IPS-11a (cell line): Measurements from ENCODE around the gene CPEB3.
A peak's percentile ranks its signal among the peaks of the same experiment; 100 is the strongest.

ENCODE experiments used
- H3K4me3 ChIP-seq: one replicate; pipeline ENCODE4 v1.5.1; 2013; ENCODE audit warnings: low read depth, low read length, control low read depth

CPEB3 gene

DNA sequence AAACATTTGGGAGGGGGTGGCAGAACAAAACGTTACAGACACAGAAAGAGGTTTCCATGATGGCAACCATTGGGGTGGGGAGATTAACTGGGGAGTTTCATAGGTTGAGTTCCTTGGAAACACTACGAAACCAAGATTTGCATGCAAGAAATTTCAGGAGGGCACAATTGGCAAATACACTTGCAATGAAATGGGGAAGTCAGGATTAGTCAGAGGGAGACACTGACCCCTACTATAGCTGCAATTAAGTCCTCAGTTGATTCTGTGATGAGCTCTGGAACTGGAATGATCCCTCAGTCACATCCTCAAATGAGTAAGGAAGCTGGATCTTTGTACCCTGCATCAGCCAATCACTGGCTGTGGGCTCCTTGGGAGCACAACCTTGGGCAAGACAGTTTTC lies 22.1 kb downstream of the CPEB3 start:
- no peak overlapping the region for H3K4me3 ChIP-seq

DNA sequence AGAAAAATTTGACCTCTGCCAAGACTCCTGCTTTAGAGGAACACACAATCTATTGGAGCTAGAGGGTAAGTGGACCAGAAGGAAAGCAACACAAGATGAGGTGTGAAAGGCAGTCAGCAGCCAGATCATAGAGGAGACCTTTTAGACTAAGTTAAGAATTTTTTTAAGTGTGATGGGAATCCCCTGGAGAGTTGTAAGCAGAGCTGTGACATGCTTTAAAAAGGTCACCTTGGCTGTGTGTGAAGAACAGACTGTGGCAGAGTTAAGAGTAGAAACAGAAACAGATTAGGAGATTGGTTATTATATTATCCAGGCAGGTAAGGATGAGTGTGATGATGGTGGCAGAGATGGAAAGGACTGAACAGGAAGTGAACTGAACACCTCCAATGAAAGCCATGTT lies 23.5 kb downstream of the CPEB3 start:
- no peak overlapping the region for H3K4me3 ChIP-seq

DNA sequence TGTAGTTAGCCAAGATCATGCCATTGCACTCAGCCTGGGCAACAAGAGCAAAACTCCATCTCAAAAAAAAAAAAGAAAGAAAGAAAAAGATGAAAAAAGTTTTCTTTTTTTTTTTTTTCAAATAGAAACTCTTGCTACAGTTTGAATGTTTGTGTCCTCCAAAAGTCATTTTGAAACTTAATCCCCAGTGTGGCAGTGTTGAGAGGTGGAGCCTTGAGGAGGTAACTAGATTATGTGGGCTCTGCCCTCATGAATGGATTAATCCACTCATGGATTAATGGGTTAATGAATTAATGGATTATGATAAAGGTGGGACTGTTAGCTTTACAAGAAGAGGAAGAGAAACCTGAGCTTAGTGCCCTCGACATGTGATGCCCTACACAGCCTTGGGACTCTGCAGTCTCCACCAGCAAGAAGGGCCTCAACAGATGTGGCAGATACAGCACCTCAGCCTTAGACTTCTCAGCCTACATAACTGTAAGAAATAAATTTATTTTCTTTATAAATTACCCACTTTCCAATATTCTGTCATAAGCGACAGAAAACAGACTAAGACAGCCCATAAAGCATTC lies 25.1 kb downstream of the CPEB3 start:
- no peak overlapping the region for H3K4me3 ChIP-seq

DNA sequence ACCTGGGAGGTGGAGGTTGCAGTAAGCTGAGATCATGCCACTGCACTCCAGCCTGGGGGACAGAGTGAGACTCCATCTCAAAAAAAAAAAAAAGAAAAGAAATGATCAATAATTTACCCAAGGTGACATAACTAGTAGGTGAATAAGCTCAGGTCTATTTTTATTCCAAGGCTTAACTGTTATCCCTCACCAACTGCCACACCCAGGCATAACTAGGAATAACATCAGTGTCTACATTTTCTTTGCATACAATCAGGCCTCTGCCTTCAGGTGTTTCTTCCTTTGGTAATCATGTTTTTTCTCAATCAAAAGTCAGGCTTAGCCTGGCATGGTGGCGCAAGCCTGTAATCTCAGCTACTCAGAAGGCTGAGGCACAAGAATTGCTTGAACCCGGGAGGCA lies 26.6 kb downstream of the CPEB3 start:
- no peak overlapping the region for H3K4me3 ChIP-seq

DNA sequence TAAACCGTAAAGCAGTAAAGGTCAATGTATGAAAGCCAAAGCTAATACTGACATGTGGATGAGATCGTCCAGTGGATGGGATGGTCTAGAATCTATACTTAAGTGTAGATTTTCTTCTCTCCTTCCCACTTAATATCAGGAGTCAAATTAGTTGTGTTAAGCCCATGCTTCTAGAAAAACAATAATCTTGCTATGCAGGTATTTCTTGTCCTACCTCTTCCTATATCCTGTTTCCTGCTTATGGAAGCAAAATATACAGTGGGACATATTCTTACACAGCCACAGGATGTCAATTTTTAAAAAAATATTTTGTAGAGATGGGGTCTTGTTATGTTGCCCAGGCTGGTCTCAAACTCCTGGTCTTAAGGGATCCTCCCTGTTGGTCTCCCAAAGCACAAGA lies 27.5 kb downstream of the CPEB3 start:
- no peak overlapping the region for H3K4me3 ChIP-seq

DNA sequence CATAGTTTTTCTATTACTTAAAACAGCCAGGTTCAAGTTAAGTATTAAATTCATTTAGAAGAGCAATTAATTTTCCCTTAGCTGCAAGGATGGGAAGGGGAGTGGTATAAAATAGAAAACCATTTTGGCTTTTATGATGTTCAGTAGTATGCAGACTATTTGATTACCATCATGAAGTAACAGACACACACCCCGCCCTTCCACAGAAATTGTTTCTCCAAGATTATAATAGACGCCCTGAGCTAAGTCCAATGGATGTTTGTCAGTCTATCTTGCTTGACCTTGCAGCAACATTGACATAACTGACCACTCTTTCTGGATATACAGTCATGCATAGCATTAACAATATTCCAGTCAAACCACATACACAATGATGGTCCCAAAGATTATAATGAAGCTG lies 42.3 kb downstream of the CPEB3 start:
- no peak overlapping the region for H3K4me3 ChIP-seq

DNA sequence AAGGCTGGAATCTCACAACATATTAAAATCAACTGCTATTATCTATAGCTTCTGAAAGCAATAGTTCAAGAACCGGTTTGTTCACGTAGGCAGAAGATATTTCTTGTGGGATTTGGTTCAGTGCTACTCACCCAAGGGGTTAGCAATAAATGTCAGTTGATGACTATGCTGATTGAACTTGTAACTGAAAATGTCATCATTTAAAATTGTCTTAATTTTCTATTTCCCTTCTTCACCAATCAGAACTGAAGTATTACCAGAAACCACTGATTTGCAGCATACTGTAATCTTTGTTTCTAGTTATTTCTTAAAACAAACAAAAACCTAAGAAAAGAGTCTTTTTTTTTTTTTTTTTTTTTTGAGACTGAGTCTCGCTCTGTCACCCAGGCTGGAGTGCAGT lies 46.1 kb downstream of the CPEB3 start:
- H3K4me3 ChIP-seq: no peak overlapping the region

DNA sequence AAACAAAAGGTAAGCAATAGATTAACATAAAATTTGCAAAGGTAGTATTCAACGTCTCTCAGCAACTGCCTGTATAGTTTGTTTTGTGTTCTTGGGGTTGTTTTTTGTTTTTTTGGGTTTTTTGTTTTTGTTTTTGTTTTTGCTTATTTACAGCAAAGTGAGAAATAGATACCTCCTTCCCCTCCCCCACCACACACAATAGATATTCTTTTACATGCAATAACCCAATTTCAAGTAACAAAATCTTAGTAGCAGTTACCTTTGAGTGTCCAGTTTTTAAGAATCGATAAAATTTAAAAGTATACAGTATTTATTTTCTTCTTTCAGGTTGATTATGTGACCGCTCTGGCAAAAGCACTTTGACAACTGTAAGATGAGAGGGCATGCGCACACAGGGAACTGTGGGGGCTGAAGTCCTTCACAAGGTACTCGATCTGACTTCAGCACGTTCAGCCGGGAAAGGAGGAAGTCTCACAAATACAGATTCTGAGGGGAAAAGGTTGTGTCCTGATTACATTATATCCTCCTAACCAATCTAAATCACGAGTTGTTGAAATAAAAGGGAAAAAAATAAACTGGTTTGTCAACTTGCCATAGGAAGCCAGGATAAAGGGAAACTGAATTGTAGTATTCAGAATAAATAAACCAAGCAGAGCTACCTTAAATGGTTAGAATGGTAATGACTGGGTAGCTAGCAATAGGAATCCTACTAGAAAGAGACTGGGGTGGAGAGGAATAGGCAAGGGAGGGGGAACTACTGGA lies 47.8 kb downstream of the CPEB3 start:
- H3K4me3 ChIP-seq: peak overlapping the region; percentile 2

DNA sequence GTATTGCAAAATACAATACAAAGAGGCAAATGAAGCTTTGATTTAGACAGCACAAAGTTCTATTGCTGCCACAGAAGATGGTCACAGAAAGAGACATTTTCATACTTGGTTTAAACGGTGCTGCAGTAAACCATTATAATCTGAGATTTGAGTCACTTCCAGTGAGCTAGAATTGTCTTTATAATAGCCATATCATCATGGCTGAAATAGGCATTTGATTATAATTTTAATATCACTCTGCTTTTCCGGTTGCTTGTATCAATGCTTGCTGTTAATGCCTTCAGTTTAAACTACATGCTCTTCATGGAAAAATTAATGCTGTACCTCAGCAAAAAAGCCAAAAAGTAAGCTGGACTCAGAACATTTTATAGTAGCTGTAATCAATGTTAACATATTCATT lies 48.5 kb downstream of the CPEB3 start:
- no peak overlapping the region for H3K4me3 ChIP-seq

DNA sequence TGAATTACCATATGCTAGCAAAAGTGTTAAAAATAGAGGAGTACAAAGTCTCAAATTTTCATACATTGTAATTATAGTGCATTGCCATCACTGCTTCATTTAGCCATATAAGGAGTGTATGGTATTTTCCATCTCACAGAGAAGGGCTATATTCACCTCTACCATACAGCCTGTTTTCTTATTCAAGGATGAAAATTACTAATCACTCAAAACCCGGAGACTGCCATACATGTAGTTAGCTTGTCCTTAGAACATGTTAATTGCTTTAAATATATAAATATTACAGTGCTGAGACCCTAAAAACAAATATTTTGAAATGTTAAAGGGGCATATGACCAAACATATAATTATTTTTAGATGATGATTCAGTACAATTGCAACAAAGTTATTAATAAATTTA lies 49.4 kb downstream of the CPEB3 start:
- H3K4me3 ChIP-seq: no peak overlapping the region

DNA sequence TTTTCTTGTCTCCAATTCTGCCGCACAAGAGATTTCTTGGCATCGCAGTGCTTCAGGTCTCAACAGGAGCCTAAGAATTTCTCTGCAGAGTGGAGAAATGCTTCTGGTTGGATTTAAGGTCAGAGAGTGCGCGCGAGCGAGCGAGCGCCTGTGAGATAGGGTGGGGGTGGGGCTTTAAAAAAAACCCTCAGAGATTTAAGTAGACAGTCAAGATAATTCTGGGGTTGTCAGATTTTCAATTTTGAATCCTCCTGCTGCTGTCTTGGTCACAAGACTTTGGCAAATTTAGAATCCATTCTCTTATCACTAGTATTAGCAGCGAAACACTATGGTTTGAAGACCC lies 49.7 kb downstream of the CPEB3 start:
- peak overlapping the region; percentile 60 for H3K4me3 ChIP-seq

DNA sequence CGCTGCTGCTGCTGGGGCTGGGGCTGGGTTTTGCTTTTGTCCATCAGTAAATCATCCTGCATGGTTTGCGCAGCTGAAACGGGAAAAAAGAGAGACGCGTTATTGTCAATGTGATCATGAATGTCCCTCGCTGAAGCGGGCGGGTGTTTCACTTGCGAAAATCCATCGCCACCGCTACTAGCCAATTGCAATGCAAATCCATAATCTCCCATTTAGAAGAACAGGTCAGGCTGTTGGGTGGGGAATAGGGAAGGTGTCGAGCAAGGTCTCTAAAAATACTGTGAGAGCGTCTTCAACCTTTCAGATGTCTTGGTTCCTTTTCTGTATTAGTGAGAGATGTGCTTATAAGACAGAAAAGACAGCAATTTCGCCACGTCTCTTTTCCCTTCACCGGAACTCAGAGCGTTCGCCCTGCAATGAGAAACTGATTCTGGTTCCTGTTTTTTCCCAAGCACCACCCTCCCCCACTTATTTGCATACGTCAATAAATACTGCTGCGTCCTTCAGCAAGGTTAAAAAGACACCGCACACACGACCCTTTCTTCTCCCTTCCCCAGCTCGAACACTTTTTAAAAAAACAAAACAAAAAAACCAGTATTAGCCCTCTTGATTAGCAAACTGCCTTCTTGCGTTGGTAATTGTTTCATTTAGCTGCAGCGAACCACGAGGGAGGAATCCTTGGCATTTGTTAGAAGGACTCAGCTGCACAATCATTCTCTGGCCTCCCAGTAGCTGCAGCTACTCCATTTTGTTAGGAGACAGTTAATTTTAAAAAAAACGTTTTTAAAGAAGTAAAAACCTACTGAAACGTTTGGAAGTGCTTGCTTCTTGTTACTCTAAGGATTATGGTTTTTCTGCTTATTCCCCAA lies 50.4 kb downstream of the CPEB3 start:
- peak overlapping the region; percentile 60 for H3K4me3 ChIP-seq

DNA sequence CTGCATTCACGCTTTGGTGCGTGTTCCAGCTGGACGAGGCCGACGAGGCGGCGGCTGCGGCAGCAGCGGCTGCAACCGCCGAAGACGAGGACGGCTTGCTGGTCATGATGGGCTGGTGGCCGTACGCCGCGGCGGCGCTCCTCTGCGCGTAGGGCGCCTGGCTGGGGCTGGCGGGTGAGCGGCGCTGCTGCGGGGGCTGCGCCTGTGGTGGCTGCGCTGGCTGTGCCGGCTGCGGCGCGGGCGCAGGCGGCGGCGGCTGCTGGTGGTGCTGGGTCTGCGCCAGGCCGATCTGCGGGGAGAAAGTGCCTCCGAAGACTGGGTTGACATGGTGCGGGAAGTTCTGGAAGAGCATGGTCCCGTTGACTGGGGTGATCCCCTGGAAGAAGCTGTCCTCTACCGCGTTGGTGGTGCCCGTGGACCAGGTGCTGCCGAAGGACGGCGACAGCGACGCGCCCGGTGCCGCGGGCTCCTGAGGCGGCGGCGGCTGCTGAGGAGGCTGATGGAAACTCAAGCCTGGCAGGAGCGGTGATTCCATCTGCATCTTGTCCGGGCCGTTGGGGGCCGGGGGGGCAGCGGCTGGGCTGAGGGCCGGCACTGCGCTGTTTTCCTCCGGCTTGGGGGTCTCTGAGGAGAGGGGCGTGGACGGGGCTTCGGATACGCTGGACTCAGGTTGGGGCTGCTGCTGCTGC lies 51.1 kb downstream of the CPEB3 start:
- peak overlapping the region; percentile 60 for H3K4me3 ChIP-seq

DNA sequence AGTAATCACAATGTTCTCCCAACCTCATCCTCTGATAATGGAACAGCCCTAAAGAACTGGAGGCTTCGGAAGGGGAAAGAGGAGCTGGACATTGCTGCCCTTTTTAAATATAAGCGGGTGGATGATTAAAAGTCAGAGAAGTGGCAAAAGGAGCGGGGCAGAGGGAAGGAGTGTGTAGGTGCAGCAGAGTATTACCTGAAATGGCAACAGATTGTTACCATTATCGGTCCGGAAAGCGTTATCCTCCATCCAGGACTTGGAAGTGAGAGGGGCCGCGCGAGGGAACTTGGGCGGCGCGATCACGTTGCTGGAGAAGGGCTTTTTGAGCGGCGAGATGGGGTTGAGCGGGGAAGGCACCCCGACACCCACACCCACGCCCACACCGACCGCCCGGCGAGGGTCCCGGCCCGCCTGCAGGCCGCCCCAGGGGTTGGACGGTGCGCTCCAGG lies 51.7 kb downstream of the CPEB3 start:
- peak overlapping the region; percentile 60 for H3K4me3 ChIP-seq

DNA sequence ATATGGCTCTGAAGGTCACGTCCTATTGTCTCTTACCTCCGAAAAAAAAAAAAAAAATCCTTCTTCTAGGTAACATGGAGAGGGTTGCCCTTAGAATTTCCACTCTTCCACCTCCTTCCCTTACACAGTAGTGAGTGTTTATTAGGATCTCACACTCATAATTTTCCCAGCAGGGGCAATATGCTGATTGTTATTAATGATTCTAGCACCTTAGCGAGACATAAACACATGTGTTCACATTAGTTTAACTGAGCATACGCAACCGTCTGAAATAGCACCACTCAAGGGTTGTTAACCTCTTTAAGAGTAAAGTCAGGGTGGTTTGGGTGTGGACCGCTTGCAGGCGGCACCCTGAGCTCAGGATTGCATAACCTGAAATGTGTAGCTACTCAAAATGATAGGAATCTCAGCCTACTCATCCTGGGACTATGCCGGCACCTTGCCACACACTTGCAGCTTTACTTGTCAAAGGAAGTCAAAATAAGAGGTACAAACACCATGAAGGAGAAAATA lies 52.2 kb downstream of the CPEB3 start:
- no peak overlapping the region for H3K4me3 ChIP-seq

DNA sequence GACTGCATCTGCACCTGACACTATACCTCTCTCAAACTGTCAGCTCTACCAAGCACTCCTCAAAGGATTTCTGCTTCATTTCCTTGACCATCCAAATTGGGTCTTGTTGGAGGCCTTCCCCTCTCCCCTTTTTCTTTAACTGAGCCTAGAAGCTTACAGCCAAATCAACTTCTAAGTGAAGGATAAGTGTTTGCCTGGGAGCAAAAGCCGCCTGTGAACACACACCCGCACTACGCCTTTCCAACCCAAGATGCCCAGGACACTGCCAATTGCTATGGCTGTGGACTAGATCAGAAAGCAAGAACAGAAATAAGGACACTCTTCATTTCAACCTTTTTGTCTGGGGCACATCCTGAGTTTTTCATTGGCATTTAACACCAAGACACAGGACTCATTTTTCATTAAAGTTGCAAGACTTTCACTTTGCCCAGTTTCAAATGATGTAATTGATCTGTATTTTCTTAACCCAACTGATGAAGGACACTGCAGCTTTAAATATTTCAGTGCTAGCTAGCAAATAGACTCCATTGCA lies 52.8 kb downstream of the CPEB3 start:
- H3K4me3 ChIP-seq: no peak overlapping the region

DNA sequence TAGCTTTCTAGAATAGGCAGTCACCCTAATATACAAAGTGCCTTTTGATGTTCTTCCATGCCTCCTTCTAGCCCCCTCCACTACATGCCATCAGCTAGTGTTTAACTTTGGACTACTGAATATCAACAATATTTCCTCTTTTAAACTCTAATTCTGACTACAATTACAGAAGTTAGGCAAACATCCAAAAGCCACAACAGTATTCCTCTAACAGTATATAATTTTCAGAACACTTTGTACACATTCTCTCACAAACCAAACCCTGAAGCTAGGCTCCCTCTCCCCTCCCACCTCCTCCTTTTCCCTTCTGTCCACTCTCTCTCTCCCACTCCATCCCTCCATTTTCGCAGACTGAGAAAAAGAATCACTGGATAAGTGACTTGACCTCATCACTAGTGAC lies 59.7 kb downstream of the CPEB3 start:
- no peak overlapping the region for H3K4me3 ChIP-seq

DNA sequence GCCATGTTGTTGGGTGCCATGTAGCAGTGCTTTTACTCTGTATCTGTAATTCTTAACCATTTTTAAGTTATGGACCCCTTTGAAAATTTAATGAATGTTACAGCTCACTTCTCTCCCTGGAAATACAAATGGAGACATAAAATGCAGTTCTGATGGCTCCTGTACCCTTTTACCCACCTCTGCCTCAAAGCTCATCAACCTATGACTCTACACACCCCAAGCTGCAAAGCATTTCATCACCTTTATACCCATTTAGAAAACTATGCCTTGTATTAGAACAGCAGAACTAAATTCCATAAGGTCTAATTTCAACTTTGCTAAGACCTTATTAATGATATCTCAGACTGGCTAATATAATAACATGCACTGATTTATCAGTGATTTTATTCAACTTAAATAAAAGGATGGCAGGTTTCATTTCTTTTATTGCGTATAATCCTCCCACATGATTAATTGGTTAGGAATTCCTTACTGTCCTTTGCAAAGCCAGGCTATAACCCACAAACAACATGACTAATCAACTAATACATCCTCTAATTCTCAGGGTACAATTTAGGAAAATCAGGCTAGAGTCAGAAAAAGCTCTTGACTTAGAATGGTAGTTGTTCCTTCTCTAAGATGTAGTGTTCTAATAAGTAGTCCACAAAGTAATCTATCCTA lies 68.1 kb downstream of the CPEB3 start:
- no peak overlapping the region for H3K4me3 ChIP-seq

DNA sequence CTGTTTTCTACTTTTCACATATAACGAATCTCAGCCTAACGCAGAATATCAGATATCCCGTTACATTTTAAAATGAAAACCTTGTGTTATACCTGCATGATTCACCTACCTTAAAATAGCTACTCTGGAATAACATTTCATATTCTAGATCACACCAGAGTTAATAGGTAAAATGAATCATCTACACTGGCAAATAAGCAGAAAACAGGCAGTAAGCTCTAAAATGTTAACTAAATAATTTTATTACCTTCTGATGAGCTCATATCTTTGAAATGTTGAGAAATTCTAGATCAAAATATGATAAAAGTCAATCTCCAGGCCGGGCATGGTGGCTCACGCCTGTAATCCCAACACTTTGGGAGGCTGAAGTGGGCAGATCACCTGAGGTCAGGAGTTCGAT lies 71.3 kb downstream of the CPEB3 start:
- H3K4me3 ChIP-seq: no peak overlapping the region

DNA sequence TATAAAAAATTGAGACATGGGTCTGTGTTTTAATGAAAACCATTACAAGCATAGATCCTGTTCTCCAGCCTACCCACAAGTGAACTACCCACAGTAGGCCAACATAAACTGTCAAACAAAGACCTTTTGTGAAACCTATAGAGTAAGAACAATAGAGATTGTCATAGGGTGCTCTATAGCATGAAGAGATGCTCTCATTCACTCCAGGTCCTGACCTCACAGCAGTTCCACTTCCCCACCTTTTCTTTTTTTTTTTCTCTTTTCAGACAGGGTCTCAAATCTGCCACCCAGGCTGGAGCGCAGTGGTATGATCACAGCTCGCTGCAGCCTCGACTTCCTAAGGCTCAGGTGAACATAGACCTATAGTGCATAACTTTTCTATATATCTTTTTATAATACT lies 72.3 kb downstream of the CPEB3 start:
- no peak overlapping the region for H3K4me3 ChIP-seq
